Mesothelial cell of epicardium (in vitro differentiated cells): ENCODE measurements around the gene GPT2. TPM values are rescaled to one million over a fixed set of nuclear protein-coding genes. Genes with fewer than 3 reads are reported as not detected.
A peak's percentile ranks its signal among the peaks of the same experiment; 100 is the strongest.

Experiments
- DNase-seq, 2 experiments: peaks; one replicate each; pipeline ENCODE4 v3.0.0; 2021; ENCODE audit warnings: low spot score in 2 of 2; ENCODE audit not compliant: unreplicated experiment in 2 of 2
- H3K27ac Mint-ChIP-seq: 2 replicates; pipeline ENCODE4 v1.8.0; 2021; ENCODE audit warnings: mixed read lengths
- H3K27me3 Mint-ChIP-seq: 2 replicates; pipeline ENCODE4 v1.8.0; 2021; ENCODE audit warnings: low read depth, mixed read lengths
- H3K36me3 Mint-ChIP-seq: 2 replicates; pipeline ENCODE4 v1.8.0; 2021; ENCODE audit warnings: mixed read lengths
- H3K4me1 Mint-ChIP-seq: 2 replicates; pipeline ENCODE4 v1.8.0; 2021; ENCODE audit warnings: mixed read lengths
- H3K4me3 Mint-ChIP-seq: 2 replicates; pipeline ENCODE4 v1.8.0; 2021; ENCODE audit warnings: mild to moderate bottlenecking, moderate library complexity, mixed read lengths
- H3K9me3 Mint-ChIP-seq: 2 replicates; pipeline ENCODE4 v1.8.0; 2021; ENCODE audit warnings: mixed read lengths
- total RNA-seq: library from RNA; stranded (reverse); gene quantifications from 3 replicates; pipeline ENCODE4 v1.2.1, GENCODE V29; 2021
- TF ChIP-seq, protein P1 (sequence below): fragments of 200-600 bp; sonication (generic); IDR thresholded peaks from one replicate; pipeline ENCODE4 v1.5.0; 2021; ENCODE audit warnings: antibody characterized with exemption; ENCODE audit not compliant: unreplicated experiment

GPT2 gene
- total RNA-seq, 1 donor from 2014 or later: 30.6 TPM

DNA sequence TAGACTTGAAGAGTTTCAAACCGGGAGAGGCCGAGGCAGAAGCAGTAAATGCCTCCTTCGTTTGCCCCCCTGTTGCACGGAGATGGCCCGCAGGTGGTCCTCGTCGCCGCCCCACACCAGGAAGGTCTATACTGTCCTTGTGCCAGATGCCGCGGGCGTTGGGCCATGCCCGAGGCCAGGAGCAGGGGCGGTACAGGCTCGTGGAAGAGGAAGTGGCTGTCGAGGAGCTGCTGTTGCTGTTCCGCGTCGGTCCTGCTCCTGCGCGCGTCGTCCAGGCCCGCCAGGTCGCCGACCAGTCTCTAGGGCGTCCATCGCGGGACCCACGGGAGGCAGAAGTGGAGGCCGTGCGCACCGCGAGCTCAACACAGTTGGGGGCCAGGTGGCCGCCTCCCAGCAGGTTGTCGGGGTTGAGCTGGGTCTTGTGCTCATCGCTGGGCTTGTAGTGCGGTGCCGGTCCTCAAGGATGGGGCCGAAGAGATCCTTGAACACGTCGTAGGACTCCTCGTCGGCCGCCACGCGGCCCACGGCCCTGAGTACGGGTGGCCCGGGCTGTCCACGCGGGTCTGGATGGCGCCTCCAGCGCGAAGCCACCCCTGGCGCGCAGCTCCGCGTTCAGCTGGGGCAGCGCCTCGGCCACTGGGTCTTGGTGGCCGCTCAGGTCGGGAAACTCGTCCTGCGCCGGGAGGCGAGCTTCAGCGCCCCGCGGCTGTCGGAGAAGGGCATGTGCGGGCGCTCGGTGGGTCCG is 40.1 kb upstream of the GPT2 start:
- DNase-seq: no peak
- TF ChIP-seq, protein P1, sequence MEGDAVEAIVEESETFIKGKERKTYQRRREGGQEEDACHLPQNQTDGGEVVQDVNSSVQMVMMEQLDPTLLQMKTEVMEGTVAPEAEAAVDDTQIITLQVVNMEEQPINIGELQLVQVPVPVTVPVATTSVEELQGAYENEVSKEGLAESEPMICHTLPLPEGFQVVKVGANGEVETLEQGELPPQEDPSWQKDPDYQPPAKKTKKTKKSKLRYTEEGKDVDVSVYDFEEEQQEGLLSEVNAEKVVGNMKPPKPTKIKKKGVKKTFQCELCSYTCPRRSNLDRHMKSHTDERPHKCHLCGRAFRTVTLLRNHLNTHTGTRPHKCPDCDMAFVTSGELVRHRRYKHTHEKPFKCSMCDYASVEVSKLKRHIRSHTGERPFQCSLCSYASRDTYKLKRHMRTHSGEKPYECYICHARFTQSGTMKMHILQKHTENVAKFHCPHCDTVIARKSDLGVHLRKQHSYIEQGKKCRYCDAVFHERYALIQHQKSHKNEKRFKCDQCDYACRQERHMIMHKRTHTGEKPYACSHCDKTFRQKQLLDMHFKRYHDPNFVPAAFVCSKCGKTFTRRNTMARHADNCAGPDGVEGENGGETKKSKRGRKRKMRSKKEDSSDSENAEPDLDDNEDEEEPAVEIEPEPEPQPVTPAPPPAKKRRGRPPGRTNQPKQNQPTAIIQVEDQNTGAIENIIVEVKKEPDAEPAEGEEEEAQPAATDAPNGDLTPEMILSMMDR: no peak
- Mint-ChIP-seq H3K4me1 (no peaks in the 10 kb centered on the region), H3K36me3 (peaks cover 5% of the 10 kb centered on the region), H3K4me3 (no peak overlapping the region), H3K27me3 (no peaks in the 10 kb centered on the region), H3K9me3 (peaks cover 10% of the 10 kb centered on the region), H3K27ac (no peak overlapping the region)

- Mint-ChIP-seq H3K36me3 (peaks cover 5% of the 10 kb centered on the region), H3K4me1 (no peaks in the 10 kb centered on the region), H3K9me3 (peaks cover 10% of the 10 kb centered on the region), H3K27me3 (no peaks in the 10 kb centered on the region), H3K27ac (no peak overlapping the region), H3K4me3 (no peak overlapping the region)
- TF ChIP-seq, protein P1: no peak
- no peak for DNase-seq
These were observed 39.4 kb upstream of the GPT2 start for GRCh38 chr16:46844771-46845170.

GRCh38 chr16:46845952-46846351 is 38.2 kb upstream of the GPT2 start:
- Mint-ChIP-seq H3K4me1 (peaks cover 4% of the 10 kb centered on the region), H3K36me3 (peaks cover 5% of the 10 kb centered on the region), H3K9me3 (peaks cover 10% of the 10 kb centered on the region), H3K27ac (no peak overlapping the region), H3K4me3 (no peak overlapping the region), H3K27me3 (no peaks in the 10 kb centered on the region)
- TF ChIP-seq, protein P1: no peak
- no peak for DNase-seq

- DNase-seq: no peak
- TF ChIP-seq, protein P1: no peak
- Mint-ChIP-seq H3K27me3 (no peaks in the 10 kb centered on the region), H3K9me3 (no peaks in the 10 kb centered on the region), H3K36me3 (no peaks in the 10 kb centered on the region), H3K27ac (no peak overlapping the region), H3K4me1 (peaks cover 30% of the 10 kb centered on the region), H3K4me3 (no peak overlapping the region)
These were observed 35.1 kb upstream of the GPT2 start for GRCh38 chr16:46848768-46849764.

DNA sequence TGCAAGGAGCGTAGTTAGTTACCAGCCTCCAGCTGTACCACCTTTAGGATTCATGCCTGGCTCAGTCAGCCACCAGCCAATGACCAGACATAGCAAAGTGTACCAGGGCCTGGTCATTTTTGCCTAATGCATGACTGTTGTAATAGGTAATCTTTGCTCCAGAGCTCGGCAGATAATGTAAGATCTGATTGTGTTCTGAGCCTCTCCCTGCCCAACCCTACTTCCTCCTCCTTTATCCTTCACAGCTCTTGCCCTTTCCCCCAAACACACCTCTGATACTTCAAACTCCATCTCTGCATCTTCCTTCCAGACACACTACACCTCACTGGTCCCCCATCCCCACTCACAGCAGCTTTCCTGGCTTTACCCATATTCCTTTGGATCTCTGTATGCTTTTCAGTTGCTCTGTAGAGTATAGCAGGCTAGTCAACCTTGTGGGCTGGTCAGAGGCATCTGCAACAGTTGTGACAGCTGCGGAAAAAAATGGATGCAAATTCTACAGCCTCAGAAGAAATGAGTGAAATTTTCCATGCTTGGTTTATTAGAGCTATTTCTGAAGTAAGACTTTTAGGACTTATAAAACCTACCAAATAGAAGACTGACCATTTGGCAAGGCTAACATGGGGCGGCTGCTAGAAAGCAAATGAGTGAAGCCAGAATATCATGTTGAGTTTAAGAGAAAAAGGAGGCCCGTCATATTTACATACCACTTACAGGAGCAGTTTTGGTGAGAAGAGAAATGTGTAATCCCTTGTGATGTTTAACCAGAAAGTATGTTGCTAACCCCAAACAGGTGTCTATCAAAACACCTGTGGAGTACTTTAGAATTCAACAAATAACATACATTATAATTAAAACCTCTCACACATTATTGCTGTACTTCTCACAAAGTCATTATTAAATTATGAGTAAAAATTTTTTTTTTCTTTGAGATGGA is 33.3 kb upstream of the GPT2 start:
- Mint-ChIP-seq H3K4me1 (peaks cover 43% of the 10 kb centered on the region), H3K9me3 (no peaks in the 10 kb centered on the region), H3K27me3 (no peaks in the 10 kb centered on the region), H3K36me3 (no peaks in the 10 kb centered on the region), H3K4me3 (no peak overlapping the region), H3K27ac (peak overlapping the region; percentile 54)
- no peak for DNase-seq
- TF ChIP-seq, protein P1: no peak
